GM12878 (cell line): ENCODE results near the gene GNB5. TPM values are rescaled to one million over a fixed set of nuclear protein-coding genes. Genes with fewer than 3 reads are reported as not detected.

Experiments
- ATAC-seq: fragments of 200-7000 bp; cut with Tn5 transposase; 3 replicates; pipeline ENCODE4 v1.9.1; 2020; ENCODE audit warnings: mild to moderate bottlenecking, moderate library complexity
- BruUV-seq: library from RNA; stranded (reverse); fragments of 400-500 nt; replicated peaks from 2 replicates; lab custom pipeline; 2021; lab: Mats Ljungman, UMichigan
- CTCF ChIA-PET: fragments of 300-600 bp; sonication (Branson Sonifier 250); formaldehyde crosslinking; extraction: SDS; loops from one replicate; lab custom pipeline; 2021; ENCODE audit warnings: inconsistent platforms; lab: Yijun Ruan, JAX
- POLR2A ChIA-PET: fragments of 350-600 bp; formaldehyde crosslinking; extraction: SDS; loops from one replicate; lab custom pipeline; 2021; ENCODE audit warnings: inconsistent platforms; lab: Charles Lee
- RAD21 ChIA-PET: fragments of 300-600 bp; sonication (Branson Sonifier 250); formaldehyde crosslinking; loops from one replicate; lab custom pipeline; 2023; ENCODE audit warnings: antibody characterized with exemption; ENCODE audit not compliant: unreplicated experiment; lab: Charles Lee
- SMC1A ChIA-PET: fragments of 300-600 bp; sonication (Branson Sonifier 250); formaldehyde crosslinking; loops from one replicate; lab custom pipeline; 2023; ENCODE audit not compliant: unreplicated experiment, uncharacterized antibody; lab: Charles Lee
- DNase-seq: peaks from one replicate; pipeline ENCODE4 v3.0.0-alpha.2; 2011; ENCODE audit warnings: low read depth, low spot score
- FAIRE-seq: peaks from 3 replicates; lab custom pipeline; 2011; peaks lifted over from hg19 to GRCh38; lab: Jason Lieb, UNC
- H2AFZ ChIP-seq: 2 replicates; pipeline ENCODE4 v1.6.0; 2011; ENCODE audit warnings: low read depth, low read length, control low read depth; ENCODE audit not compliant: control insufficient read depth
- H3K27ac ChIP-seq: 2 replicates; pipeline ENCODE4 v1.5.1; 2011; ENCODE audit warnings: control low read depth; ENCODE audit not compliant: control insufficient read depth, insufficient read depth
- H3K27me3 ChIP-seq, 2 experiments: replicated peaks in 1 of 2; 2 replicates each; pipeline versions ENCODE4 v1.6.0 to v1.6.1; 2011; ENCODE audit warnings: low read length in 1 of 2; ENCODE audit not compliant: control insufficient read depth in 2 of 2, insufficient read depth in 2 of 2
- H3K36me3 ChIP-seq, 2 experiments: 2 replicates each; pipeline ENCODE4 v1.5.1; 2011; ENCODE audit warnings: low read length in 1 of 2; ENCODE audit not compliant: control insufficient read depth in 2 of 2, insufficient read depth in 2 of 2
- H3K4me1 ChIP-seq: 2 replicates; pipeline ENCODE4 v1.6.1; 2011; ENCODE audit warnings: mild to moderate bottlenecking, low read length, moderate library complexity, mixed read lengths; ENCODE audit not compliant: control insufficient read depth, insufficient read depth
- H3K4me2 ChIP-seq: 2 replicates; pipeline ENCODE4 v1.6.0; 2011; ENCODE audit warnings: control low read depth; ENCODE audit not compliant: control insufficient read depth, insufficient read depth
- H3K4me3 ChIP-seq: fragments of 200-600 bp; sonication (generic); 2 replicates; pipeline ENCODE4 v1.5.1; 2016
- H3K79me2 ChIP-seq: 2 replicates; pipeline ENCODE4 v1.6.0; 2011; ENCODE audit warnings: low read length; ENCODE audit not compliant: control insufficient read depth, insufficient read depth
- H3K9ac ChIP-seq: 2 replicates; pipeline ENCODE4 v1.8.0; 2011; ENCODE audit warnings: low read length, control low read depth, mixed read lengths; ENCODE audit not compliant: control insufficient read depth, insufficient read depth
- H3K9me3 ChIP-seq: replicated peaks from 3 replicates; pipeline ENCODE4 v1.5.1; 2011; ENCODE audit warnings: mild to moderate bottlenecking, low read length; ENCODE audit not compliant: control insufficient read depth, insufficient read depth
- H4K20me1 ChIP-seq: 2 replicates; pipeline ENCODE4 v1.6.0; 2011; ENCODE audit not compliant: control insufficient read depth, insufficient read depth
- ASH2L ChIP-seq: fragments of 300-600, 200-600 bp; sonication (generic); IDR thresholded peaks from 2 replicates; pipeline ENCODE4 v1.6.1; 2017; ENCODE audit warnings: low read depth, mild to moderate bottlenecking, borderline replicate concordance
- GATAD2B ChIP-seq: fragments of 450-650 bp; conservative IDR thresholded peaks from 2 replicates; pipeline ENCODE4 v1.6.1; 2017; ENCODE audit warnings: low read depth, mild to moderate bottlenecking, moderate library complexity
- IRF4 ChIP-seq: IDR thresholded peaks from 2 replicates; pipeline ENCODE4 v1.6.1; 2011; ENCODE audit warnings: low read depth, low read length
- MYB ChIP-seq: fragments of 150-350 bp; IDR thresholded peaks from 2 replicates; pipeline ENCODE4 v1.6.1; 2014; ENCODE audit warnings: mild to moderate bottlenecking, low read depth, low read length, borderline replicate concordance
- WGBS: methylation state at CpG from one replicate; pipeline ENCODE4 v1.1.6; 2016; ENCODE audit warnings: low lambda C conversion rate; ENCODE audit not compliant: insufficient replicate concordance, insufficient coverage; ENCODE audit errors: missing lambda C conversion rate; 5-methylcytosine and 5-hydroxymethylcytosine counted together
- in situ Hi-C: fragments of 300-500 bp; cut with MboI; formaldehyde crosslinking; loops from 9 replicates; pipeline ENCODE4 v1.14.3; 2018; ENCODE audit warnings: mixed read lengths
- intact Hi-C: fragments of 100-400 bp; cut with micrococcal nuclease; formaldehyde crosslinking; loops from one replicate; pipeline ENCODE4 v1.14.2; 2022; ENCODE audit not compliant: unreplicated experiment
- polyA plus RNA-seq, 11 experiments: library from polyadenylated mRNA; depleted of rRNA in 4 of 11; unstranded in 6 of 11; stranded (reverse) in 5 of 11; fragments of >200 nt; fragmentation: Nextera tagmentation in 4 of 11; fragmentation: Illumina TruSeq in 1 of 11; extraction: Ambion mirVana in 4 of 11; extraction: Trizol in 1 of 11; gene quantifications; 1 replicate in 1 of 11; 2 replicates in 10 of 11; pipeline versions ENCODE4 v1.2.1 to v1.2.3, GENCODE V29; 2011 to 2016; ENCODE audit warnings: inconsistent platforms in 2 of 11, missing spikeins in 2 of 11, low read depth in 1 of 11
- total RNA-seq, 4 experiments: library from RNA; depleted of rRNA in 3 of 4; stranded (reverse); fragments of >200 nt in 3 of 4; fragmentation: Illumina TruSeq in 1 of 4; extraction: Trizol in 1 of 4; gene quantifications; 2 replicates each; pipeline versions ENCODE4 v1.2.1 to v1.2.3, GENCODE V29; 2013 to 2021
- TF ChIP-seq, protein P1 (sequence below): fragments of 450-650 bp; IDR thresholded peaks from 2 replicates; pipeline ENCODE4 v1.6.1; 2017; ENCODE audit warnings: mild to moderate bottlenecking, moderate library complexity

Gene GNB5
- total and polyA plus RNA-seq, 10 of the 15 experiments (the other 5 are each of a cell fraction or from before 2014, with no cell fraction given): 2.4 to 25.9 (median 15.2) TPM

DNA sequence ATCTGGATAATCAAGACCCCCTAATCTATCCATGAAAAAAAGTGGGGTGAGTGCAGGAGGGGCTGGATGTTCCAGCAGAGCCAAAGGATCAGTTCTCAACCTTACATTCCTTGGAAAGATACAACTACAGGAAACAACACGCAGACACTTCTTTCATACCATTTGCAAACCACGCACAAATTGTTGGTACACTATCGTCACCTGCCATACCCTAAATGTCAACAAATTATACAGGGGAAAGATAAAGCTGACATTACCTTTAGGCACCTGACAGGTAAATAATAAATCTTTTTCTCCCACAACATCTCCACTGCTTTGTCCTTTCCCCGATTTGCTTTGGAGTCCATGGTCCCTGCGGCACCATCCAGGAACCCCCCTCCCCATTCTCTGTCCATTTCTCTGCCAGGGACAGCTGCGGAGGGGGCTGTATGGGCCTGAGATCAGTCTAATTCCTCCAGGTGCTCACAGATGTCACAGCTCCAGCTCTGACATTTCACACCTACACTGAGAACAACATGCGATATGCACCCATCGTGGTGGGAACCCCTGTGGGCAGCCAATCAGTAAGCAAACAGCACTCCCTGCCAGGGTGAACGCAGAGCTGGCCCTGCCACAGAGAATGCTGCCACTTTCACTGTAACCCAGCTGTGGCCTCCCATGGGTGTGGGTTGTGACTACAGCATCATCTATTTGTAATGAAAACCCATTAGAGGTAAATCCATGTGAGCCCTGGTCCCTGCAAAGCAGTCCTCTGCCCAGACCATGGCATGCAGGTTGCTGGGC lies 41.0 kb downstream of the GNB5 start:
- Histone ChIP-seq H3K79me2 (no peaks in the 10 kb centered on the region), H4K20me1 (no peaks in the 10 kb centered on the region), H3K9ac (no peak overlapping the region)
- POLR2A ChIA-PET: no interaction called here
- WGBS: 78% methylated on average over 9 of the region's 9 CpGs
- CTCF ChIA-PET: interaction anchor here (0.7 kb wide), 1 partner anchor 64 kb away, joined by 5 read pairs; no protein-coding TSS in a partner anchor
- FAIRE-seq: no peak
- TF ChIP-seq GATAD2B (no peak), IRF4 (no peak), ASH2L (no peak), MYB (no peak)
- TF ChIP-seq, protein P1, sequence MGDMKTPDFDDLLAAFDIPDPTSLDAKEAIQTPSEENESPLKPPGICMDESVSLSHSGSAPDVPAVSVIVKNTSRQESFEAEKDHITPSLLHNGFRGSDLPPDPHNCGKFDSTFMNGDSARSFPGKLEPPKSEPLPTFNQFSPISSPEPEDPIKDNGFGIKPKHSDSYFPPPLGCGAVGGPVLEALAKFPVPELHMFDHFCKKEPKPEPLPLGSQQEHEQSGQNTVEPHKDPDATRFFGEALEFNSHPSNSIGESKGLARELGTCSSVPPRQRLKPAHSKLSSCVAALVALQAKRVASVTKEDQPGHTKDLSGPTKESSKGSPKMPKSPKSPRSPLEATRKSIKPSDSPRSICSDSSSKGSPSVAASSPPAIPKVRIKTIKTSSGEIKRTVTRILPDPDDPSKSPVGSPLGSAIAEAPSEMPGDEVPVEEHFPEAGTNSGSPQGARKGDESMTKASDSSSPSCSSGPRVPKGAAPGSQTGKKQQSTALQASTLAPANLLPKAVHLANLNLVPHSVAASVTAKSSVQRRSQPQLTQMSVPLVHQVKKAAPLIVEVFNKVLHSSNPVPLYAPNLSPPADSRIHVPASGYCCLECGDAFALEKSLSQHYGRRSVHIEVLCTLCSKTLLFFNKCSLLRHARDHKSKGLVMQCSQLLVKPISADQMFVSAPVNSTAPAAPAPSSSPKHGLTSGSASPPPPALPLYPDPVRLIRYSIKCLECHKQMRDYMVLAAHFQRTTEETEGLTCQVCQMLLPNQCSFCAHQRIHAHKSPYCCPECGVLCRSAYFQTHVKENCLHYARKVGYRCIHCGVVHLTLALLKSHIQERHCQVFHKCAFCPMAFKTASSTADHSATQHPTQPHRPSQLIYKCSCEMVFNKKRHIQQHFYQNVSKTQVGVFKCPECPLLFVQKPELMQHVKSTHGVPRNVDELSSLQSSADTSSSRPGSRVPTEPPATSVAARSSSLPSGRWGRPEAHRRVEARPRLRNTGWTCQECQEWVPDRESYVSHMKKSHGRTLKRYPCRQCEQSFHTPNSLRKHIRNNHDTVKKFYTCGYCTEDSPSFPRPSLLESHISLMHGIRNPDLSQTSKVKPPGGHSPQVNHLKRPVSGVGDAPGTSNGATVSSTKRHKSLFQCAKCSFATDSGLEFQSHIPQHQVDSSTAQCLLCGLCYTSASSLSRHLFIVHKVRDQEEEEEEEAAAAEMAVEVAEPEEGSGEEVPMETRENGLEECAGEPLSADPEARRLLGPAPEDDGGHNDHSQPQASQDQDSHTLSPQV: no peak
- TF ChIP-seq, all 136 proteins: peak for 0
- H3K9me3 ChIP-seq: no peaks in the 10 kb centered on the region
- ChIA-PET SMC1A (no interaction called here), RAD21 (no interaction called here)
- H3K27me3 ChIP-seq: no peaks in the 10 kb centered on the region
- H2AFZ ChIP-seq: no peak overlapping the region
- intact Hi-C loops: no loop called here
- no peak overlapping the region for H3K27ac ChIP-seq
- peaks cover 0 to 7% of the 10 kb centered on the region in 2 experiments; a peak in 2 of 4 replicates for H3K36me3 ChIP-seq
- no TSS peak for BruUV-seq
- H3K4me2 ChIP-seq: no peak overlapping the region
- no peak overlapping the region for H3K4me3 ChIP-seq
- no peaks in the 10 kb centered on the region; the same call in 1 of the 2 replicates for H3K4me1 ChIP-seq
- ATAC-seq (no peak), DNase-seq (no peak)
- in situ Hi-C loops: no loop called here
